Fibroblast of lung (primary cell): ENCODE data around the gene BZW1.

Experiments
- EZH2 ChIP-seq: IDR thresholded peaks from 2 replicates; pipeline ENCODE4 v1.5.1; 2012; ENCODE audit warnings: low read length, control low read depth, mild to moderate bottlenecking; ENCODE audit errors: missing control alignments
- TF ChIP-seq, protein P1 (sequence below), 2 donors: IDR thresholded peaks in 1 of 2; conservative IDR thresholded peaks in 1 of 2; 1 replicate in 1 of 2; 2 replicates in 1 of 2; pipeline ENCODE4 v1.5.1; 2011 to 2012; ENCODE audit warnings: low read length in 2 of 2, control low read depth in 1 of 2, inconsistent platforms in 1 of 2, low read depth in 1 of 2, mild to moderate bottlenecking in 1 of 2

DNA sequence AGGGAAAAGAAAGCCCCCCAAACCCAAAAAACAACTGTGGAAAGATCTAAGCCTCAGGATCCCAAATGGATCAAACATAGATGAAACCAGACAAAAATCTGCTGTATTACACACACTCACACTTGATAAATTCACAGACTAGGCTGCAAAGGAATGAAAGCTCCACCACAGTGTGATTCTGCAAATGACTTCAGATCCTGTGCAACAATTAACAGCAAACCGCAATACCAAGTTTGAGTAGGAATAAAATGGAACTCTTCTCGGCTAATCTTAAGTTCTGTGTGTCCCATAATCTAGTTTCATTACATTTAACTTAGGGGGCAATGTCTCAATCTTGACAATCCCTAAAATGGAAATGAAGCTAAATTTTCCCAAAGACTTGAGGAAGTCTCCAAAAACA is 40.9 kb downstream of the BZW1 start:
- TF ChIP-seq, protein P1, sequence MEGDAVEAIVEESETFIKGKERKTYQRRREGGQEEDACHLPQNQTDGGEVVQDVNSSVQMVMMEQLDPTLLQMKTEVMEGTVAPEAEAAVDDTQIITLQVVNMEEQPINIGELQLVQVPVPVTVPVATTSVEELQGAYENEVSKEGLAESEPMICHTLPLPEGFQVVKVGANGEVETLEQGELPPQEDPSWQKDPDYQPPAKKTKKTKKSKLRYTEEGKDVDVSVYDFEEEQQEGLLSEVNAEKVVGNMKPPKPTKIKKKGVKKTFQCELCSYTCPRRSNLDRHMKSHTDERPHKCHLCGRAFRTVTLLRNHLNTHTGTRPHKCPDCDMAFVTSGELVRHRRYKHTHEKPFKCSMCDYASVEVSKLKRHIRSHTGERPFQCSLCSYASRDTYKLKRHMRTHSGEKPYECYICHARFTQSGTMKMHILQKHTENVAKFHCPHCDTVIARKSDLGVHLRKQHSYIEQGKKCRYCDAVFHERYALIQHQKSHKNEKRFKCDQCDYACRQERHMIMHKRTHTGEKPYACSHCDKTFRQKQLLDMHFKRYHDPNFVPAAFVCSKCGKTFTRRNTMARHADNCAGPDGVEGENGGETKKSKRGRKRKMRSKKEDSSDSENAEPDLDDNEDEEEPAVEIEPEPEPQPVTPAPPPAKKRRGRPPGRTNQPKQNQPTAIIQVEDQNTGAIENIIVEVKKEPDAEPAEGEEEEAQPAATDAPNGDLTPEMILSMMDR (conservative IDR thresholded peaks at IDR 0.05 in 1 of 2, IDR thresholded peaks at IDR 0.05 in 1 of 2; ENCODE audit: low read depth in 1 of 2, low read length in 2 of 2) = no peak
- TF ChIP-seq EZH2 = no peak
